Vagina (tissue), 2 donors: Measurements from ENCODE around the gene CADM1. TPM values are rescaled to one million over a fixed set of nuclear protein-coding genes. Genes with fewer than 3 reads are reported as not detected.
"Not testable (repeated sequence)": the region's sequence is repeated elsewhere in the genome, so short reads cannot be mapped to it uniquely, and the experiment has no call there.

Source experiments
- DNase-seq, 2 donors: peaks; one replicate each; pipeline ENCODE4 v3.0.0-alpha.2; 2017; ENCODE audit errors: extremely low spot score in 2 of 2
- H3K27ac ChIP-seq: fragments of 200-600 bp; sonication (generic); one replicate; pipeline ENCODE4 v1.5.1; 2019
- H3K27me3 ChIP-seq: fragments of 200-600 bp; sonication (generic); one replicate; pipeline ENCODE4 v1.5.1; 2019
- H3K36me3 ChIP-seq, 2 donors: fragments of 200-600 bp; sonication (generic); one replicate each; pipeline ENCODE4 v1.5.1; 2017 to 2019
- H3K4me1 ChIP-seq: fragments of 200-600 bp; sonication (generic); one replicate; pipeline ENCODE4 v1.5.1; 2019
- H3K4me3 ChIP-seq, 2 donors: fragments of 200-600 bp; sonication (generic); 1 replicate in 1 of 2; 2 replicates in 1 of 2; pipeline ENCODE4 v1.5.1; 2016 to 2019
- H3K9me3 ChIP-seq: fragments of 200-600 bp; sonication (generic); one replicate; pipeline ENCODE4 v1.5.1; 2019
- POLR2A ChIP-seq, 2 donors: fragments of 450-650 bp; IDR thresholded peaks; one replicate each; pipeline ENCODE4 v1.6.1; 2017; ENCODE audit warnings: antibody characterized with exemption in 2 of 2, mild to moderate bottlenecking in 2 of 2, moderate library complexity in 2 of 2
- POLR2AphosphoS5 ChIP-seq, 2 donors: sonication (generic); formaldehyde crosslinking; IDR thresholded peaks; one replicate each; pipeline ENCODE4 v1.9.0; 2017; ENCODE audit warnings: antibody characterized with exemption in 2 of 2, mild to moderate bottlenecking in 2 of 2, low read depth in 1 of 2; ENCODE audit not compliant: insufficient read depth in 1 of 2
- intact Hi-C: fragments of 100-400 bp; cut with DNase I; formaldehyde crosslinking; loops from one replicate; pipeline ENCODE4 v1.15.1; 2023
- total RNA-seq: library from RNA; depleted of rRNA; stranded (reverse); fragments of >200 nt; gene quantifications from one replicate; pipeline ENCODE4 v1.2.3, GENCODE V29; 2016
- TF ChIP-seq, protein P1 (sequence below), 3 experiments: fragments of 450-650 bp in 2 of 3; fragments of 200-600 bp in 1 of 3; sonication (generic) in 1 of 3; IDR thresholded peaks; one replicate each; pipeline ENCODE4 v1.5.1; 2017 to 2019; ENCODE audit warnings: antibody characterized with exemption in 3 of 3, mild to moderate bottlenecking in 2 of 3, moderate library complexity in 2 of 3

CADM1 gene
- total RNA-seq, 1 donor from 2014 or later: 37.1 TPM

- Histone ChIP-seq H3K4me3 (no peak overlapping the region), H3K36me3 (no peaks in the 10 kb centered on the region), H3K4me1 (no peaks in the 10 kb centered on the region), H3K27me3 (no peaks in the 10 kb centered on the region), H3K27ac (no peak overlapping the region), H3K9me3 (no peaks in the 10 kb centered on the region)
- DNase-seq: no peak
- TF ChIP-seq POLR2AphosphoS5 (IDR thresholded peaks at IDR 0.05; ENCODE audit: insufficient read depth in 1 of 2, low read depth in 1 of 2) (no peak), POLR2A (IDR thresholded peaks at IDR 0.05) (no peak)
- TF ChIP-seq, protein P1, sequence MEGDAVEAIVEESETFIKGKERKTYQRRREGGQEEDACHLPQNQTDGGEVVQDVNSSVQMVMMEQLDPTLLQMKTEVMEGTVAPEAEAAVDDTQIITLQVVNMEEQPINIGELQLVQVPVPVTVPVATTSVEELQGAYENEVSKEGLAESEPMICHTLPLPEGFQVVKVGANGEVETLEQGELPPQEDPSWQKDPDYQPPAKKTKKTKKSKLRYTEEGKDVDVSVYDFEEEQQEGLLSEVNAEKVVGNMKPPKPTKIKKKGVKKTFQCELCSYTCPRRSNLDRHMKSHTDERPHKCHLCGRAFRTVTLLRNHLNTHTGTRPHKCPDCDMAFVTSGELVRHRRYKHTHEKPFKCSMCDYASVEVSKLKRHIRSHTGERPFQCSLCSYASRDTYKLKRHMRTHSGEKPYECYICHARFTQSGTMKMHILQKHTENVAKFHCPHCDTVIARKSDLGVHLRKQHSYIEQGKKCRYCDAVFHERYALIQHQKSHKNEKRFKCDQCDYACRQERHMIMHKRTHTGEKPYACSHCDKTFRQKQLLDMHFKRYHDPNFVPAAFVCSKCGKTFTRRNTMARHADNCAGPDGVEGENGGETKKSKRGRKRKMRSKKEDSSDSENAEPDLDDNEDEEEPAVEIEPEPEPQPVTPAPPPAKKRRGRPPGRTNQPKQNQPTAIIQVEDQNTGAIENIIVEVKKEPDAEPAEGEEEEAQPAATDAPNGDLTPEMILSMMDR (IDR thresholded peaks at IDR 0.05): no peak
- intact Hi-C loops: no loop called here
These were observed 23.6 kb downstream of the CADM1 start for GRCh38 chr11:115480611-115481010.

GRCh38 chr11:115477410-115477809, 26.8 kb downstream of the CADM1 start:
- H3K4me1 ChIP-seq: no peaks in the 10 kb centered on the region
- no peak overlapping the region for H3K4me3 ChIP-seq
- no peaks in the 10 kb centered on the region for H3K36me3 ChIP-seq
- DNase-seq: no peak
- no peak overlapping the region for H3K27ac ChIP-seq
- no peaks in the 10 kb centered on the region for H3K27me3 ChIP-seq
- intact Hi-C loops: no loop called here
- no peaks in the 10 kb centered on the region for H3K9me3 ChIP-seq
- no peak for TF ChIP-seq POLR2AphosphoS5 (IDR thresholded peaks at IDR 0.05; ENCODE audit: insufficient read depth in 1 of 2, low read depth in 1 of 2)
- no peak for TF ChIP-seq POLR2A (IDR thresholded peaks at IDR 0.05)
- TF ChIP-seq, protein P1 (IDR thresholded peaks at IDR 0.05): no peak

DNA sequence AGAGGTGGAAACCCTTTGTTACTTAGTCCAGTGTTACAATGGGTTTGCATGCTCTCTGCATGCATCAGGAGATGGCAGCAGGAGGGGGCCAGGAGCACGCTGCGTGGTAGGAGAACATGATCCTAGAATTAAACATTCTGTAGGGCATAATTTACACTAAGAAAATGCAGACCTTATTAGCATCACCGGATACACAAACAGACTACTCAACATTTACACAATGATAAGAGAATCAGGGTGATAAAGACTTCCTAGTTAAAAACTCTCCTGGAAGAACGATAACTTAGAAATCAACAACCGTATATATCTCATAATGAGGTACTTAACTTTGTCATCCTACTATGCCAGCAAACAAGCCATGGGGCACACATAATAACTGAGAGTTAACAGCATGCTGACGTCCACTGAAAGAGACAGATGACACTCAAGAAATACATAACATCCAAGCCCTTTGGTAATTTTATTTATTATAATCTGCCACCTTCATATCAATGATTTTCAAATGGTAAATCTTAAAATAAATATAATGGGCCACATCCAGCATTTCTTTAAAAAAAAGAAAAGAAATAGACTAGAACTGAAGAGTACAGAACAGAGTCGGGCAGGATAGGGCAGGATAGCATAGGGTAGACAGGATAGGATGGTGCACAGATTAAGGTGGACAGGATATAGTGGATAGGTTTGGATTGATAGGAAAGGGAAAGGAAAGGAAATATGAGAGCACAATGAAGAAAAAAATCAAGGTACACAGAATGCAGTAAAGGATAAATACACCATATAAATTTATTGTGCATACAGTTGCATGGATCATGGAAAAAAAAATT, 27.5 kb downstream of the CADM1 start:
- Histone ChIP-seq H3K4me1 (no peaks in the 10 kb centered on the region), H3K4me3 (no peak overlapping the region), H3K36me3 (no peaks in the 10 kb centered on the region), H3K9me3 (no peaks in the 10 kb centered on the region), H3K27ac (no peak overlapping the region), H3K27me3 (no peaks in the 10 kb centered on the region)
- TF ChIP-seq, protein P1 (IDR thresholded peaks at IDR 0.05): no peak
- no peak for TF ChIP-seq POLR2AphosphoS5 (IDR thresholded peaks at IDR 0.05; ENCODE audit: insufficient read depth in 1 of 2, low read depth in 1 of 2)
- no peak for TF ChIP-seq POLR2A (IDR thresholded peaks at IDR 0.05)
- DNase-seq: no peak
- intact Hi-C loops: no loop called here

- Histone ChIP-seq H3K9me3 (no peaks in the 10 kb centered on the region), H3K4me3 (no peak overlapping the region), H3K27ac (no peak overlapping the region), H3K4me1 (no peaks in the 10 kb centered on the region), H3K36me3 (no peaks in the 10 kb centered on the region), H3K27me3 (no peaks in the 10 kb centered on the region)
- intact Hi-C loops: no loop called here
- no peak for TF ChIP-seq POLR2AphosphoS5 (IDR thresholded peaks at IDR 0.05; ENCODE audit: insufficient read depth in 1 of 2, low read depth in 1 of 2)
- TF ChIP-seq, protein P1 (IDR thresholded peaks at IDR 0.05): no peak
- TF ChIP-seq POLR2A (IDR thresholded peaks at IDR 0.05): no peak
- no peak for DNase-seq
These were observed 28.7 kb downstream of the CADM1 start for GRCh38 chr11:115475564-115475963.

DNA sequence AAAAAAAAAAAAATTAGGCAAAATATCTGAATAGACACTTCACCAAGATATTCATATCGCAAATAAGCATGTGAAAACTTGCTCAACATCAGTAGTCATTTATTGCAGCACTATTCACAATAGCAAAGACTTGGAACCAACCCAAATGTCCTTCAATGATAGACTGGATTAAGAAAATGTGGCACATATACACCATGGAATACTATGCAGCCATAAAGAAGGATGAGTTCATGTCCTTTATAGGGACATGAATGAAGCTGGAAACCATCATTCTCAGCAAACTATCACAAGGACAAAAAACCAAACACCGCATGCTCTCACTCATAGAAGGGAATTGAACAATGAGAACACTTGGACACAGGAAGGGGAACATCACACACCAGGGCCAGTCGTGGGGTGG, 29.9 kb downstream of the CADM1 start:
- H3K4me1 ChIP-seq, DNase-seq, H3K27me3 ChIP-seq, H3K36me3 ChIP-seq, intact Hi-C loops, H3K9me3 ChIP-seq, H3K27ac ChIP-seq, H3K4me3 ChIP-seq: not testable (repeated sequence)
